Spleen (tissue), 11 donors: ENCODE results near the gene SIK3. TPM values are rescaled to one million over a fixed set of nuclear protein-coding genes. Genes with fewer than 3 reads are reported as not detected.

Source experiments
- DNase-seq: peaks from one replicate; pipeline ENCODE4 v3.0.0-alpha.2; 2020
- H3K27ac ChIP-seq, 8 donors: fragments of 200-600 bp; sonication (generic) in 7 of 8; 1 replicate in 4 of 8; 2 replicates in 4 of 8; pipeline versions ENCODE4 v1.5.0 to v1.8.0; 2016 to 2021; ENCODE audit warnings: inconsistent platforms in 4 of 8, mild to moderate bottlenecking in 4 of 8, moderate library complexity in 1 of 8
- H3K27me3 ChIP-seq, 7 donors: fragments of 200-600 bp; sonication (generic) in 6 of 7; replicated peaks in 1 of 7; 1 replicate in 4 of 7; 2 replicates in 3 of 7; pipeline versions ENCODE4 v1.5.0 to v1.8.0; 2016 to 2021; ENCODE audit warnings: inconsistent platforms in 3 of 7, mild to moderate bottlenecking in 1 of 7
- H3K36me3 ChIP-seq, 6 donors: fragments of 200-600 bp; sonication (generic) in 5 of 6; 1 replicate in 4 of 6; 2 replicates in 2 of 6; pipeline versions ENCODE4 v1.5.0 to v1.8.0; 2016 to 2021; ENCODE audit warnings: inconsistent platforms in 2 of 6
- H3K4me1 ChIP-seq, 6 donors: fragments of 200-600 bp; sonication (generic) in 5 of 6; 1 replicate in 3 of 6; 2 replicates in 3 of 6; pipeline versions ENCODE4 v1.5.0 to v1.8.0; 2016 to 2021; ENCODE audit warnings: inconsistent platforms in 3 of 6
- H3K4me3 ChIP-seq, 8 donors: fragments of 200-600 bp; sonication (generic) in 7 of 8; 1 replicate in 4 of 8; 2 replicates in 4 of 8; pipeline versions ENCODE4 v1.5.0 to v1.8.0; 2016 to 2021; ENCODE audit warnings: inconsistent platforms in 4 of 8, mild to moderate bottlenecking in 4 of 8, moderate library complexity in 2 of 8
- H3K9me3 ChIP-seq, 8 donors: fragments of 200-600 bp; sonication (generic) in 7 of 8; 1 replicate in 4 of 8; 2 replicates in 4 of 8; pipeline versions ENCODE4 v1.5.0 to v1.8.0; 2016 to 2021; ENCODE audit warnings: inconsistent platforms in 4 of 8
- CTCF ChIP-seq, 11 experiments: fragments of 200-600 bp in 7 of 11; fragments of 450-650 bp in 4 of 11; sonication (generic) in 4 of 11; IDR thresholded peaks in 8 of 11; conservative IDR thresholded peaks in 3 of 11; 1 replicate in 7 of 11; 2 replicates in 4 of 11; pipeline versions ENCODE4 v1.4.0 to v1.8.0; 2016 to 2021; ENCODE audit warnings: antibody characterized with exemption in 11 of 11, inconsistent platforms in 4 of 11, mild to moderate bottlenecking in 1 of 11
- POLR2A ChIP-seq, 3 donors: fragments of 450-650 bp; IDR thresholded peaks; one replicate each; pipeline ENCODE4 v1.5.1; 2017; ENCODE audit warnings: antibody characterized with exemption in 3 of 3, mild to moderate bottlenecking in 1 of 3
- POLR2AphosphoS5 ChIP-seq, 3 donors: sonication (generic); formaldehyde crosslinking; IDR thresholded peaks; one replicate each; pipeline ENCODE4 v1.5.1; 2017; ENCODE audit warnings: antibody characterized with exemption in 3 of 3
- WGBS, 5 donors: extraction: QIAGEN DNeasy Blood & Tissue Kit in 3 of 5; methylation state at CpG; one replicate each; pipeline versions ENCODE4 v1.1.5 to v1.1.7; 2013 to 2018; 5-methylcytosine and 5-hydroxymethylcytosine counted together
- intact Hi-C: fragments of 100-400 bp; cut with DNase I; formaldehyde crosslinking; loops from one replicate; pipeline ENCODE4 v1.15.0; 2023; ENCODE audit warnings: low total_unique reads
- polyA plus RNA-seq, 3 donors: library from polyadenylated mRNA; stranded (reverse); fragments of 200-250 nt; gene quantifications; one replicate each; pipeline ENCODE4 v1.2.1, GENCODE V29; 2013
- total RNA-seq, 7 donors: library from RNA; depleted of rRNA in 3 of 7; stranded (reverse); fragments of >200 nt in 3 of 7; fragmentation: NEBNext Ultra II Directional in 4 of 7; extraction: Animal tissue kit (Norgen Biotek cat#: 25700) in 4 of 7; gene quantifications; one replicate each; pipeline versions ENCODE4 v1.1.0 to v1.2.1, GENCODE V29; 2016 to 2021
- donor health status: healthy with polysubstance abuse.
- donor health status: DM: no; HTN: no; CAD: no; lungs with moderate emphysema.
- donor health status: DM: no; HTN: no; CAD: no.
- donor health status: Bipolar disorder and iron deficiency.
- donor health status: healthy.
- donor health status: DM: no; HTN: no; CAD: no.
- donor health status: DM: yes; HTN: yes; CAD: no.

SIK3 gene
- total and polyA plus RNA-seq, 10 donors = 7.8 to 112 (median 67.6) TPM

GRCh38 chr11:116849060-116849459 lies 249.2 kb downstream of the SIK3 start:
- intact Hi-C loops = no loop called here
- Histone ChIP-seq H3K9me3 (no peaks in the 10 kb centered on the region), H3K27me3 (no peaks in the 10 kb centered on the region), H3K4me3 (no peak overlapping the region), H3K4me1 (peaks cover 20 to 39% (median 34%) of the 10 kb centered on the region in 6 donors), H3K27ac (no peak overlapping the region), H3K36me3 (peaks cover 0 to 61% (median 49%) of the 10 kb centered on the region in 6 donors)
- whole genome bisulfite sequencing, 5 donors = 88 to 96% (median 95%) methylated on average over 8 to 12 of the region's 12 CpGs
- TF ChIP-seq POLR2A (IDR thresholded peaks at IDR 0.05) (no peak), POLR2AphosphoS5 (IDR thresholded peaks at IDR 0.05) (peak in 1 of 3 donors; percentile 29)
- no peak for DNase-seq

GRCh38 chr11:116847612-116848011 lies 250.6 kb downstream of the SIK3 start:
- WGBS, 5 donors = 90 to 97% (median 95%) methylated on average over 4 of the region's 4 CpGs
- peaks cover 8 to 25% (median 20%) of the 10 kb centered on the region in 6 donors for H3K4me1 ChIP-seq
- no peak for DNase-seq
- peaks cover 0 to 74% (median 58%) of the 10 kb centered on the region in 6 donors for H3K36me3 ChIP-seq
- intact Hi-C loops = no loop called here
- H3K4me3 ChIP-seq = no peak overlapping the region
- no peaks in the 10 kb centered on the region for H3K27me3 ChIP-seq
- no peaks in the 10 kb centered on the region for H3K9me3 ChIP-seq
- no peak overlapping the region for H3K27ac ChIP-seq
- TF ChIP-seq CTCF (IDR thresholded peaks at IDR 0.05 in 8 of 11, conservative IDR thresholded peaks at IDR 0.05 in 3 of 11) = no peak
- TF ChIP-seq POLR2AphosphoS5 (IDR thresholded peaks at IDR 0.05) = no peak

GRCh38 chr11:116844722-116845121 lies 253.5 kb downstream of the SIK3 start:
- WGBS, 5 donors = 94 to 98% (median 97%) methylated on average over 4 of the region's 4 CpGs
- Histone ChIP-seq H3K4me1 (peaks cover 0 to 8% (median 3%) of the 10 kb centered on the region in 6 donors), H3K4me3 (no peak overlapping the region), H3K9me3 (no peaks in the 10 kb centered on the region), H3K27ac (no peak overlapping the region), H3K27me3 (no peaks in the 10 kb centered on the region), H3K36me3 (peaks cover 0 to 73% (median 58%) of the 10 kb centered on the region in 6 donors)
- intact Hi-C loops = no loop called here
- TF ChIP-seq POLR2A (IDR thresholded peaks at IDR 0.05) (no peak), CTCF (IDR thresholded peaks at IDR 0.05 in 8 of 11, conservative IDR thresholded peaks at IDR 0.05 in 3 of 11) (no peak), POLR2AphosphoS5 (IDR thresholded peaks at IDR 0.05) (no peak)
- DNase-seq = no peak

- peaks cover 0 to 8% (median 3%) of the 10 kb centered on the region in 6 donors for H3K4me1 ChIP-seq
- no peak overlapping the region for H3K27ac ChIP-seq
- intact Hi-C loops = no loop called here
- H3K27me3 ChIP-seq = no peaks in the 10 kb centered on the region
- peak; percentile 56 for DNase-seq
- no peaks in the 10 kb centered on the region for H3K9me3 ChIP-seq
- TF ChIP-seq CTCF (IDR thresholded peaks at IDR 0.05 in 8 of 11, conservative IDR thresholded peaks at IDR 0.05 in 3 of 11) = no peak
- no peak for TF ChIP-seq POLR2A (IDR thresholded peaks at IDR 0.05)
- 93 to 99% (median 95%) methylated on average over 9 of the region's 9 CpGs for WGBS, 5 donors
- no peak overlapping the region for H3K4me3 ChIP-seq
- peaks cover 0 to 63% (median 52%) of the 10 kb centered on the region in 6 donors for H3K36me3 ChIP-seq
These were observed 254.6 kb downstream of the SIK3 start for GRCh38 chr11:116843661-116844060.

GRCh38 chr11:116842909-116843308 lies 255.3 kb downstream of the SIK3 start:
- H3K4me1 ChIP-seq = peaks cover 0 to 8% (median 3%) of the 10 kb centered on the region in 6 donors
- peak; percentile 29 for DNase-seq
- 91 to 97% (median 95%) methylated on average over 4 of the region's 4 CpGs for WGBS, 5 donors
- no peak overlapping the region for H3K4me3 ChIP-seq
- H3K27ac ChIP-seq = no peak overlapping the region
- H3K9me3 ChIP-seq = no peaks in the 10 kb centered on the region
- peaks cover 0 to 55% (median 45%) of the 10 kb centered on the region in 6 donors for H3K36me3 ChIP-seq
- TF ChIP-seq POLR2AphosphoS5 (IDR thresholded peaks at IDR 0.05) (no peak), POLR2A (IDR thresholded peaks at IDR 0.05) (no peak)
- intact Hi-C loops = no loop called here
- no peaks in the 10 kb centered on the region for H3K27me3 ChIP-seq
